Body of pancreas (tissue), 4 donors: ENCODE measurements around the gene SNED1. TPM values are rescaled to one million over a fixed set of nuclear protein-coding genes. Genes with fewer than 3 reads are reported as not detected.

Experiments
- ATAC-seq: fragments of 150-250 bp; one replicate; pipeline ENCODE4 v1.9.1; 2016
- DNase-seq, 4 donors: peaks; one replicate each; pipeline ENCODE4 v3.0.0-alpha.2; 2019
- H3K27ac ChIP-seq, 4 donors: fragments of 200-600 bp; sonication (generic); 1 replicate in 3 of 4; 2 replicates in 1 of 4; pipeline versions ENCODE4 v1.5.1 to v1.6.1; 2016 to 2019; ENCODE audit warnings: mild to moderate bottlenecking in 1 of 4, mixed read lengths in 1 of 4, moderate library complexity in 1 of 4
- H3K27me3 ChIP-seq, 2 donors: fragments of 200-600 bp; sonication (generic); one replicate each; pipeline ENCODE4 v1.6.0; 2016; ENCODE audit warnings: mild to moderate bottlenecking in 1 of 2
- H3K36me3 ChIP-seq, 2 donors: fragments of 200-600 bp; sonication (generic); replicated peaks in 1 of 2; 2 replicates each; pipeline ENCODE4 v1.5.1; 2016; ENCODE audit warnings: low read depth in 2 of 2; ENCODE audit not compliant: insufficient read depth in 1 of 2
- H3K4me1 ChIP-seq: fragments of 200-600 bp; sonication (generic); one replicate; pipeline ENCODE4 v1.6.0; 2016
- H3K4me3 ChIP-seq, 2 donors: fragments of 200-600 bp; sonication (generic); 1 replicate in 1 of 2; 2 replicates in 1 of 2; pipeline ENCODE4 v1.5.1; 2016 to 2019
- H3K9me3 ChIP-seq, 3 donors: fragments of 200-600 bp; sonication (generic); 1 replicate in 2 of 3; 2 replicates in 1 of 3; pipeline ENCODE4 v1.5.1; 2016
- POLR2A ChIP-seq, 3 donors: fragments of 450-650 bp; IDR thresholded peaks; one replicate each; pipeline ENCODE4 v1.6.1; 2016; ENCODE audit warnings: antibody characterized with exemption in 3 of 3, mild to moderate bottlenecking in 2 of 3
- WGBS, 2 donors: methylation state at CpG; one replicate each; pipeline ENCODE4 v1.1.5; 2017; 5-methylcytosine and 5-hydroxymethylcytosine counted together
- intact Hi-C: fragments of 100-400 bp; cut with DNase I; formaldehyde crosslinking; loops from one replicate; pipeline ENCODE4 v1.15.1; 2023
- total RNA-seq, 2 donors: library from RNA; depleted of rRNA; stranded (reverse); fragments of >200 nt; gene quantifications; one replicate each; pipeline ENCODE4 v1.1.0, GENCODE V29; 2016
- TF ChIP-seq, protein P1 (sequence below), 7 experiments: fragments of 450-650 bp in 4 of 7; fragments of 200-600 bp in 3 of 7; sonication (generic) in 3 of 7; IDR thresholded peaks; one replicate each; pipeline ENCODE4 v1.5.1; 2016 to 2019; ENCODE audit warnings: antibody characterized with exemption in 7 of 7

Gene SNED1
- total RNA-seq, 2 donors from 2014 or later, result 13.5 to 33.0 TPM

DNA sequence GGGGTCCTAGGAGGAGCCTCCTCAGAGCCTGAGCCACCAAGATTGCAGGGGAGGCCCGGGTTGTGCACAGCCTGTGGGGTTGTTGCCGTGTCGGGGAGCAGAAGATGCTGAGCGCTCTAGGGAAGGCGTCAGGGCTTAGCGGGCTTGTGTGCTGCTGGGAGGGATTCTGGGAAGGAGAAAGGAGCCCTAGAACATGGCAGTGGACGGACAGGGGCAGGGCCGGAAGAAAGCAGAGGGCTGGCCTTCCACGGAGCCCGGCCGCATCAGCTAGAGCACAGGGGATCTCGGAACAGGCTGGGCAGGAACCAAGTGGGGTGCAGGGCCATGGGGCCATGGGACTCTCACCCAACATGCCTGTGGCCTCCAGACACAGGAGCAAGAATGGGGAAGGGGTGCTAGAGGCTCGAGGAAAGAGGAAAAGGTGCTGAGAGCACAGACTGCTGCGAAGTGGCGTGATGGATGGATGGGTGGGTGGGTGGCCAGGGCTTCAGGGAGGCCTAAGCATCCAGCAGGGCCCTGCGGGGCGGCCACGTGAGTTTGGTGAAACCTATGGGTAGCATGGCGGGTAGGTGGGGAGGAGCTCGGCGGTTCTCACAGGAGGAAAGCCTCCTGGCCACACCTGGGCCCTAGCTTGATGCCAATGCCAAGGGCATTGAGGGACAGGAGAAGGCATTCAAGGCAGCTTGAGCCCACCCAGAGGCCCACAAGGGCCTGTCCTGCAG lies 67.9 kb downstream of the SNED1 start:
- Histone ChIP-seq H3K9me3 (no peaks in the 10 kb centered on the region), H3K27me3 (no peaks in the 10 kb centered on the region), H3K36me3 (no peaks in the 10 kb centered on the region), H3K4me1 (peaks cover 18% of the 10 kb centered on the region), H3K27ac (no peak overlapping the region), H3K4me3 (no peak overlapping the region)
- no peak for ATAC-seq
- WGBS, 2 donors, result 90 to 91% methylated on average over 21 of the region's 21 CpGs
- intact Hi-C loops, result no loop called here
- TF ChIP-seq, protein P1, sequence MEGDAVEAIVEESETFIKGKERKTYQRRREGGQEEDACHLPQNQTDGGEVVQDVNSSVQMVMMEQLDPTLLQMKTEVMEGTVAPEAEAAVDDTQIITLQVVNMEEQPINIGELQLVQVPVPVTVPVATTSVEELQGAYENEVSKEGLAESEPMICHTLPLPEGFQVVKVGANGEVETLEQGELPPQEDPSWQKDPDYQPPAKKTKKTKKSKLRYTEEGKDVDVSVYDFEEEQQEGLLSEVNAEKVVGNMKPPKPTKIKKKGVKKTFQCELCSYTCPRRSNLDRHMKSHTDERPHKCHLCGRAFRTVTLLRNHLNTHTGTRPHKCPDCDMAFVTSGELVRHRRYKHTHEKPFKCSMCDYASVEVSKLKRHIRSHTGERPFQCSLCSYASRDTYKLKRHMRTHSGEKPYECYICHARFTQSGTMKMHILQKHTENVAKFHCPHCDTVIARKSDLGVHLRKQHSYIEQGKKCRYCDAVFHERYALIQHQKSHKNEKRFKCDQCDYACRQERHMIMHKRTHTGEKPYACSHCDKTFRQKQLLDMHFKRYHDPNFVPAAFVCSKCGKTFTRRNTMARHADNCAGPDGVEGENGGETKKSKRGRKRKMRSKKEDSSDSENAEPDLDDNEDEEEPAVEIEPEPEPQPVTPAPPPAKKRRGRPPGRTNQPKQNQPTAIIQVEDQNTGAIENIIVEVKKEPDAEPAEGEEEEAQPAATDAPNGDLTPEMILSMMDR (IDR thresholded peaks at IDR 0.05), result no peak
- no peak for DNase-seq

GRCh38 chr2:241066893-241067341 lies 68.5 kb downstream of the SNED1 start:
- intact Hi-C loops, result no loop called here
- no peak for TF ChIP-seq POLR2A (IDR thresholded peaks at IDR 0.05)
- TF ChIP-seq, protein P1 (IDR thresholded peaks at IDR 0.05), result no peak

GRCh38 chr2:241067501-241068135 lies 69.2 kb downstream of the SNED1 start:
- Histone ChIP-seq H3K4me3 (no peak overlapping the region), H3K36me3 (no peaks in the 10 kb centered on the region), H3K9me3 (no peaks in the 10 kb centered on the region), H3K4me1 (peaks cover 18% of the 10 kb centered on the region), H3K27me3 (no peaks in the 10 kb centered on the region), H3K27ac (no peak overlapping the region)
- 90% methylated on average over 9 to 20 of the region's 21 CpGs for WGBS, 2 donors
- intact Hi-C loops, result no loop called here
- TF ChIP-seq, protein P1 (IDR thresholded peaks at IDR 0.05), result no peak
- no peak for TF ChIP-seq POLR2A (IDR thresholded peaks at IDR 0.05)
- ATAC-seq, result no peak
- peak in 1 of 4 donors; percentile 9 for DNase-seq

More at GRCh38 chr2:241066893-241067341, 68.5 kb downstream of the SNED1 start:
- Histone ChIP-seq H3K27me3 (no peaks in the 10 kb centered on the region), H3K4me1 (peaks cover 18% of the 10 kb centered on the region), H3K9me3 (no peaks in the 10 kb centered on the region), H3K27ac (no peak overlapping the region), H3K4me3 (no peak overlapping the region), H3K36me3 (no peaks in the 10 kb centered on the region)
- WGBS, 2 donors, result 85 to 88% methylated on average over 9 to 11 of the region's 15 CpGs
- peak in 1 of 4 donors; percentile 11 for DNase-seq
- no peak for ATAC-seq

DNA sequence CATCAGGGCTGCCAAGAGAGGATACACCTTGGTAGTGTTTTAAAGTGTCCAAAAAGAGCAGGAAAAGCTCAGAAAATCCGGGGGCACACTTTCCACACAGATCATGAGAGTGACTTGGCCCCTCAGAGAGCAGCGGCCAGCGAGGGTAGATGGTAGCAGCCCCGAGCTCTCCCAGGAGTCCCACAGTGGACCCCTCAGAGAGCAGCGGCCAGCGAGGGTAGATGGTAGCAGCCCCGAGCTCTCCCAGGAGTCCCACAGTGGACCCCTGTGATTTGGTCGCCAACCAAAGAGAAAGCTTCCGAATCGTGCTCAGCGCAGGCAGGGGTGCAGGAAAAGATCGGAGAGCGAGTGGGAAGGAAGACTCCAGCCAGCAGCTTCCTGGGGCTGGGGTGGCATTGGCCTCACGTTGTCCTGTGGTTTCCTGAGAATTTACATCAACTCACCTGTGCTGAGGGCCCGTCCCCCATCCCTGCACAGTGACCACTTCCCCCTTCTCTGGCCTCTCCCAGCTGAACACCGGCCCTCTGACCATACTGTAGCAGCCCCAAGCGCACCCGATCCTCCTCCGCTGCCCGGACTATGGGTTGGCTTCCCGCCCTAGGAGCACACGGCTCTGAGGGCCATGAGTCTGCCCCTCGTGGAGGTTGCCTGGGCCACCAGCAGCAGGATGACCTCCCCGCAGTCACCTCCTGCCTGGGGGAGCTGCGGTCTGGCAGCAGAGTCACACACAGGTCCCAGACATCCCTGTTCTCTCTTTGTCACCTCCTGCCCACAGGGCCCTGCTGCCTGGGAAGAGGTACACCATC lies 69.9 kb downstream of the SNED1 start:
- intact Hi-C loops, result no loop called here
- no peaks in the 10 kb centered on the region for H3K27me3 ChIP-seq
- no peak overlapping the region for H3K27ac ChIP-seq
- ATAC-seq, result no peak
- H3K4me1 ChIP-seq, result peaks cover 11% of the 10 kb centered on the region
- no peak for DNase-seq
- H3K36me3 ChIP-seq, result no peaks in the 10 kb centered on the region
- H3K4me3 ChIP-seq, result no peak overlapping the region
- 84 to 93% methylated on average over 20 to 25 of the region's 25 CpGs for WGBS, 2 donors
- no peaks in the 10 kb centered on the region for H3K9me3 ChIP-seq
- no peak for TF ChIP-seq POLR2A (IDR thresholded peaks at IDR 0.05)
- TF ChIP-seq, protein P1 (IDR thresholded peaks at IDR 0.05), result no peak
